ENCODE data around the gene ZEB1.
"Not testable (repeated sequence)": the region's sequence is repeated elsewhere in the genome, so short reads cannot be mapped to it uniquely, and the experiment has no call there.

The ZEB1 gene

DNA sequence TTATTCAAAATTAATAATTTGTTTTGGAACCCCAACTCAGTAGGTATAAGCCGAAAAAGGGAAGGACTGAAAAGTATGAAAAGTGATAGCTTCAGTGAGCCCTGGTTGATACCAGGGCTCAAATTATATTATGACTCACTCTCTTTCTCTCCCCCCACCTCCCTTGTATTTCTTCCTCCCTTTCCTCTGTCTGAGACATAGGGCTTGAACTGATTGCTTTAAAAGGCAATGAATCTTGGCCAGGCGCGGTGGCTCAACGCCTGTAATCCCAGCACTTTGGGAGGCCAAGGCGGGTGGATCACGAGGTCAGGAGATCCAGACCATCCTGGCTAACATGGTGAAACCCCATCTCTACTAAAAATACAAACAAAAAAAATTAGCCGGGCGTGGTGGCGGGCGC lies 108.3 kb downstream of the ZEB1 start:
- DNase-seq, result not testable (repeated sequence)

DNA sequence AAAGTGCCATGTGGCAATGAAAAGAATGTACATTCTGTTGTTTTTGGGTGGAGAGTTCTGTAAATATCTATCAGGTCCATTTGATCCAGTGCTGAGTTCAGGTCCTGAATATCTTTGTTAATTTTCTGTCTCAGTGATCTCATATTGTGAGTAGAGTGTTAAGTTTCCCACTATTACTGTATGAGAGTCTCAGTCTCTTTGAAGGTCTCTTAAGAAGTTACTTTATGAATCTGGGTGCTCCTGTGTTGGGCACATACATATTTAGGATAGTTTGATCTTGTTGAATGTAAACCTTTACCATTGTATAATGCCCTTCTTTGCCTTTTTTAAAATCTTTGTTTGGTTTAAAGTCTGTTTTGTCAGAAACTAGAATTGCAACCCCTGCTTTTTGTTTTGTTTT lies 109.5 kb downstream of the ZEB1 start:
- not testable (repeated sequence) for DNase-seq

- DNase-seq, result no peak
Observed at GRCh38 chr10:31431021-31431420, 112.0 kb downstream of the ZEB1 start.

DNA sequence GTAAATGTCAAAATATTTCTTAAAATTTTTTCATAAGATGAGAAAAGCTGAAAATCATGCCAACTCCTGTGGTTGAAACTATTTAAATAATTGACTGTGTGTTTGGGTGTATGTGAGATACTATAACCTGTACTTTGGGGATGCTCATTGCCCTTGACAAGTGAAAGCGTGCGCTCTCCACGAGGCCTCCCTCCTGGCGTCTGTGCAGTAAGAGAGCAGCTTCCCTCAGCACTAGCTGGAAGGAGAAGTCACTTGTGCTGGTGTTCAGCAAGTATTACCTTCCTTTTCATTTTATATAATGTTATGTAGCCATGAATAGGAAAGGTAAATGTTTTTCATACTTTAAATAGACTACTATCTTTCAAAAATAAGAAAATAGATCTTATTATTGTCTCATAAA lies 118.9 kb downstream of the ZEB1 start:
- DNase-seq, result no peak

DNA sequence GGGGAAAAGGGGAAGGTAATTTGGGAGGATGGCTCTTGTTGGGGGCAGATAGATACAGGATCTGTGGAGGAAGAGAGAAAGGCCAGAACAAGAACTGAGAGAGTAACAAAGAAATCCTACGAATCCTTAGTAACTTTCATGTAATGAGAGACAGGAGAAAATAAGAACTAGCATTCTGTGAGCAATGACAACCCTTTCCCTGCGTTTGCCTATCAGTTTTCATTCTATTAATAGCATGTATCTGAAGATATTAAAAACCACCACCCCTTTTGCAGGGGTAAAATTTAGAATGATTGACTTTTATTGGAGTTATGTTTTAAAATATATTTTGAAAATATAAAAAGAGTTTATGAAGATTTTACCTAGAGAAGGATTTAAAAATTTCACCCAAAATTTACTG lies 132.8 kb downstream of the ZEB1 start:
- DNase-seq, result no peak

DNA sequence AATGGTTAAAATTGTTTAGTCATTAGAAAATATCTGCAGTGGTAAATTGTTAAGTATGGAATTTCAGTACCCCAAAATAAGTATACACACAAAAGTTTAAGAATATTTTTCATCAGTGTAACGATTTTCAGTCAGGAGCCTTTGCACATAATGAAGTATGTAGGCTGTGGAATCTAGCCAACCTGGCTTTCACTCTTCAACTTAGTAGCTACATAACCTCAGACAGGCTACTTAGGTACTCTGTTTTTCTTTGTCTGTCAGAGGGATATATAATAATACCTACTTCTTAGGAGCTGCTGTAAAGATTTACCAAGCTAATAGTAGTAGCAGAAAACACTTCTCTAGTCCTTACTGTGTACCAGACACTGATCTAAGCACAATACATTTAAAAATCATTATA lies 137.5 kb downstream of the ZEB1 start:
- DNase-seq, result no peak

- DNase-seq, result no peak
Observed at GRCh38 chr10:31457858-31458257, 138.8 kb downstream of the ZEB1 start.

DNA sequence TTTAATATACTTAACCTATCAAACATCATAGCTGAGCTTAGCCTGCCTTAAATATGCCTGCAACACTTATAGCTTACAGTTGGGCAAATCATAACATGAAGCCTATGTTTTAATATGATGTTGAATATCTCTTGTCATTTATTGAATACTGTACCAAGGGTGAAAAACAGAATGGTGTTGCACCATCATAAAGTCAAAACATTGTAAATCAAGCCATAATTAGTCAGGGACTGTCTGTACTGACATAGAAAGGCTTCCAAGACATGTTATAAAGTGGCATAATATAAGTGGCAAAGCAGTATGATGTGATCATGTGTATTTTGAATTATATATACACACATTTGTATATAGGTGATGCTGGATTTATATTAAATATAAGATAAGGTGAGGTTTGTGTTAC lies 140.0 kb downstream of the ZEB1 start:
- DNase-seq, result no peak

- no peak for DNase-seq
Observed at GRCh38 chr10:31460242-31460641, 141.2 kb downstream of the ZEB1 start.

- no peak for DNase-seq
Observed at GRCh38 chr10:31464552-31464951, 145.5 kb downstream of the ZEB1 start.

- DNase-seq, result no peak
Observed at GRCh38 chr10:31466313-31466712, 147.3 kb downstream of the ZEB1 start.

DNA sequence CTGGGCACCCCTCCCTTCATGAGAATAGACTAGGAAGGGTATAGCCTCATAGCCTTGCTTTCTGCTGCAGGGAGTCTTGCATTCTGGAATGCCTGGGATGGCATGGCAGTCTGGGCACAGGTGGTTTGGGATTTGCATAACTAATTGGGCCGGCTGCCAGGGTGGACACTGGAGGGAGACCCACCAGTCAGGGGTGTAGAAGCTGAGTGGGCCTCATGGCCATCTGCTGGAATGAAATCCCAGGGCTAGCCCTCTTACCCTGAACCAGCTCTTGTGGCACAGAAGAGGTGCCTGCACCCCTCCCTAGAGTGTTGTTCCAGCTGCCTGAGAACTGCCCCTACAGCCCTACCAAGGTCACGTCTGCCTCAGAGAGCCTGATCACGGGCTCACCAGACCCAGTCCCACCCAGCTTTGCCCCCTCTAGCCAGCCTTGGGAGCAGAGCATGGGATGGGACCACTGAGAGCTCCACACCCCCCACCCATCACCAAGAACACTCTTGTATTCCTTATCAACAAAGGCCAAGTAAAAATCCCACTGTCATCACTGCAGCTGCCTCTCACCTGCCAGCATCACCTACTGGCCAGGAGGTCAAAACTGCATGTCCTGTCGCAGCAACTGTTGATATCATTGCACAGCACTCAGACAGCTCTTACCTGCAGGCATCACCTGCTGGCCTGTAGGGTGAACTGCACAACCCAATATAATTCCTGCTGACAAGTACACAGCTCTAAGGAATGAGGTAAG lies 148.9 kb downstream of the ZEB1 start:
- no peak for DNase-seq

GRCh38 chr10:31468536-31468859 lies 149.5 kb downstream of the ZEB1 start:
- DNase-seq, result no peak

DNA sequence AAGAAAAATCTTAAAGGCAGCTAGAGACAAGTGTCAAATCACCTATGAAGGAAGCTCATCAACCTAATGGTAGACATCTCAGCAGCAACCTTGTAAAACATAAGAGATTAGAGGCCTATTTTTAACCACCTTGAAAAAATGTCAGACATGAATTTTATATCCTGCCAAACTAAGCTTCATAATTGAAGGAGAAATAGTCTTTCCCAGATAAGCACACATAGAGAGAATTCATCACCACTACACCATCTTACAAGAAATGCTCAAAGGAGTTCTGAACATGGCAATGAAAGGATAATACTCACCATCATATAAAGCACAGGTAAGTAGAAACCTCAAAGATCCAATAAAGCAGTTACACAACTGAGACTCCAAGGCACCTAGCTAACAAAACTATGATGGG lies 156.5 kb downstream of the ZEB1 start:
- DNase-seq, result no peak

GRCh38 chr10:31476088-31476487 lies 157.1 kb downstream of the ZEB1 start:
- DNase-seq, result no peak

GRCh38 chr10:31477584-31477983 lies 158.6 kb downstream of the ZEB1 start:
- DNase-seq, result no peak

- no peak for DNase-seq
Observed at GRCh38 chr10:31479752-31480151, 160.7 kb downstream of the ZEB1 start.

- DNase-seq, result no peak
Observed at GRCh38 chr10:31483546-31483945, 164.5 kb downstream of the ZEB1 start.

GRCh38 chr10:31484431-31485135 lies 165.6 kb downstream of the ZEB1 start:
- DNase-seq, result no peak

GRCh38 chr10:31490858-31491504 lies 172.0 kb downstream of the ZEB1 start:
- DNase-seq, result no peak

DNA sequence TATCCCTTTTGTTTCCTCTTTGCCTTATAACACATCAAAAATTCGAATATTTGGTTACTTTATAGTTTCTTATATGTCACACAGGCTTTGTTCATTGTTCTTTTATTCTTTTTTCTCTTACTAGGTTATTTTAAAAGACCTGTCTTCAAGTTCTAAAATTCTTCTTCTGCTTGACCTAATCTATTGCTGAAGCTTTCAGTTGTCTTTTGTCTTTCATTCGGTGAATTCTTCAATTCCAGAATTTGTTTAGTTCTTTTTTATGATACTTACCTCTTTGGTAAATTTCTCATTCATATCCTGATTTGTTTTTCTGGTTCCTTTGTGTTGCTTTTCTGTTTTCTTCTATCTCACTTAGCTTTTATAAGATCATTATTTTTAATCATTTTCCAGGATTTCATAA lies 188.4 kb downstream of the ZEB1 start:
- DNase-seq, result no peak

DNA sequence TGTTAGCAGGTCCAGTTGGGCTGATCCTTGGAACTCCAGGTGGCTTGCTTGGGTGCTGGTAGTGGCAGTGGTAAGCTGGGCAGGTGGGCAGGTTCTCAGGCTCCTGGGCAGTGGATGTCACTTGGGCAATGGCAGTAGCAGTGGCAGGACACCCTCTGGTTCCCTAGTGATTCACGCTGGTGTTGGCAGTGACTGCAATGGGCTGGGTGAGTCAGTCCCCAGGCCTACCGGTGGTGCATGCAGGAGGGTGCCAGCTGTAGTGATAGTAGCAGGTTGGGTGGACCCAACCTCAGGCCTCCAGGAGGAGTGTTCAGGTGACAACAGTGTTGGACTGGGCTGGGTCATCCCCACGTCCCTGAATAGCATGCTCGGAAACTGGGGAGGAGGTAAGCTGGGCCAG lies 189.2 kb downstream of the ZEB1 start:
- no peak for DNase-seq

- DNase-seq, result no peak
Observed at GRCh38 chr10:31508882-31509281, 189.9 kb downstream of the ZEB1 start.

DNA sequence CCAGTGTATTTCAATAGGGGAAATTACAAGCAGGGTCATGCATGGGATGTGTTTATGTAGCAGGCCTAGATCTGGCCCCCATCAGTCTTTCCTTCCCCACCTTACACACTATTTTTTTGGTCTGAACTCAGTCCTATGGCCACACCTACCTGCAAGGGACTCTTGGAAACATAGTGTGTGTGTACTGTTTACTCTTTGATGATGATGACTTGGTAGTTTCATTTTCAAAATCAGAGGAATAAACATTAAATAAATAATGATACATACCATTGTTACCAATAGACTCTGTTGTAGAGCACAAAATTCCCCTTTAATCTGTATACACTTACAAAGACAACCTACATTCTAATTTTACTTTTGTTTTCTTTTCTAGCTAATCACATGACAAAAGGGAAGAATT lies 191.0 kb downstream of the ZEB1 start:
- DNase-seq, result no peak

All from GOT3 (cell line).